K562 (cell line): ENCODE data around the gene IPP. TPM values are rescaled to one million over a fixed set of nuclear protein-coding genes. Genes with fewer than 3 reads are reported as not detected.
A peak's percentile ranks its signal among the peaks of the same experiment; 100 is the strongest.

Experiments
- ATF7 ChIP-seq: fragments of 450-650 bp; IDR thresholded peaks from 2 replicates; pipeline ENCODE4 v1.7.1; 2014; ENCODE audit warnings: mild to moderate bottlenecking, moderate library complexity
- BCL6 ChIP-seq: fragments of 250-450 bp; sonication (Bioruptor Pico); IDR thresholded peaks from 2 replicates; pipeline ENCODE4 v1.4.0; 2020
- CTBP1 ChIP-seq: fragments of 450-650 bp; IDR thresholded peaks from 2 replicates; pipeline ENCODE4 v1.6.1; 2016; ENCODE audit warnings: borderline replicate concordance
- DIDO1 ChIP-seq: fragments of 450-650 bp; IDR thresholded peaks from 2 replicates; pipeline ENCODE4 v1.6.1; 2016; ENCODE audit warnings: low read depth, missing biosample characterization, missing genetic modification characterization
- E2F4 ChIP-seq: sonication (generic); formaldehyde crosslinking; IDR thresholded peaks from 2 replicates; pipeline ENCODE4 v1.8.0; 2022; ENCODE audit warnings: mild to moderate bottlenecking, low read depth, missing genetic modification reagents
- ELK3 ChIP-seq: fragments of 450-650 bp; formaldehyde crosslinking; IDR thresholded peaks from 2 replicates; pipeline ENCODE4 v1.4.0; 2020; ENCODE audit warnings: mild to moderate bottlenecking
- FOSL1 ChIP-seq: fragments of 200-800 bp; sonication (Bioruptor generic); conservative IDR thresholded peaks from 2 replicates; pipeline ENCODE4 v1.6.1; 2016; ENCODE audit warnings: missing genetic modification characterization, missing compliant biosample characterization
- FOXM1 ChIP-seq, 2 experiments: fragments of 450-650 bp in 1 of 2; sonication (generic) in 1 of 2; formaldehyde crosslinking in 1 of 2; IDR thresholded peaks; 2 replicates each; pipeline versions ENCODE4 v1.6.1 to v1.9.0; 2017 to 2022; ENCODE audit warnings: low read depth in 2 of 2, mild to moderate bottlenecking in 2 of 2, missing genetic modification reagents in 1 of 2, moderate library complexity in 1 of 2
- FUS ChIP-seq: fragments of 200-400 bp; formaldehyde crosslinking; optimal IDR thresholded peaks from 2 replicates; pipeline ENCODE3; 2017; ENCODE audit warnings: low read depth, low read length
- HMBOX1 ChIP-seq: sonication (generic); IDR thresholded peaks from 2 replicates; pipeline ENCODE4 v1.6.1; 2016
- LEF1 ChIP-seq: fragments of 450-650 bp; IDR thresholded peaks from 2 replicates; pipeline ENCODE4 v1.6.1; 2016; ENCODE audit warnings: mild to moderate bottlenecking
- MAFG ChIP-seq: fragments of 450-650 bp; conservative IDR thresholded peaks from 2 replicates; pipeline ENCODE4 v1.6.1; 2016; ENCODE audit warnings: missing genetic modification characterization, missing compliant biosample characterization
- MCM2 ChIP-seq: fragments of 450-650 bp; IDR thresholded peaks from 2 replicates; pipeline ENCODE4 v1.6.1; 2017; ENCODE audit warnings: low read depth, mild to moderate bottlenecking
- NBN ChIP-seq: fragments of 450-650 bp; IDR thresholded peaks from 2 replicates; pipeline ENCODE4 v1.6.1; 2016; ENCODE audit warnings: low read depth, mild to moderate bottlenecking
- RHOXF2B ChIP-seq: fragments of 250-450 bp; sonication (Bioruptor Pico); conservative IDR thresholded peaks from 2 replicates; pipeline ENCODE4 v1.5.1; 2021
- TAF9B ChIP-seq: fragments of 450-650 bp; IDR thresholded peaks from 2 replicates; pipeline ENCODE4 v1.6.1; 2018; ENCODE audit warnings: mild to moderate bottlenecking; ENCODE audit not compliant: partially characterized antibody
- THRAP3 ChIP-seq: fragments of 450-650 bp; IDR thresholded peaks from 2 replicates; pipeline ENCODE4 v1.6.1; 2016; ENCODE audit warnings: mild to moderate bottlenecking, inconsistent platforms, borderline replicate concordance
- UBTF ChIP-seq, 2 experiments: IDR thresholded peaks; 2 replicates each; pipeline ENCODE4 v1.6.1; 2012; ENCODE audit warnings: improper control_type of control experiment in 2 of 2, low read depth in 2 of 2, low read length in 2 of 2, borderline replicate concordance in 1 of 2
- ZBTB12 ChIP-seq: fragments of 250-450 bp; sonication (Bioruptor Pico); IDR thresholded peaks from 2 replicates; pipeline ENCODE4 v1.4.0; 2020
- ZBTB33 ChIP-seq: sonication (generic); formaldehyde crosslinking; IDR thresholded peaks from 2 replicates; pipeline ENCODE4 v1.8.1; 2023; ENCODE audit warnings: mild to moderate bottlenecking, missing genetic modification reagents
- ZC3H8 ChIP-seq: fragments of 450-650 bp; IDR thresholded peaks from 2 replicates; pipeline ENCODE4 v1.6.1; 2017
- polyA plus RNA-seq, 8 experiments: library from polyadenylated mRNA; depleted of rRNA in 4 of 8; stranded (reverse) in 5 of 8; unstranded in 3 of 8; fragments of >200 nt; fragmentation: Nextera tagmentation in 2 of 8; fragmentation: Illumina TruSeq in 1 of 8; extraction: Ambion mirVana in 2 of 8; extraction: Trizol in 1 of 8; gene quantifications; 2 replicates each; pipeline versions ENCODE4 v1.2.1 to v1.2.3, GENCODE V29; 2011 to 2014; ENCODE audit warnings: inconsistent platforms in 1 of 8, missing spikeins in 1 of 8
- total RNA-seq, 7 experiments: library from RNA; depleted of rRNA in 6 of 7; stranded (reverse); fragments of >200 nt in 6 of 7; fragmentation: Illumina TruSeq in 2 of 7; extraction: Trizol in 2 of 7; gene quantifications; 2 replicates each; pipeline versions ENCODE4 v1.2.1 to v1.2.3, GENCODE V29; 2011 to 2021; ENCODE audit warnings: low replicate concordance in 1 of 7

The IPP gene
- total and polyA plus RNA-seq, 9 of the 15 experiments (the other 6 are each of a cell fraction or from before 2014, with no cell fraction given), result 6.9 to 15.1 (median 9.7) TPM

GRCh38 chr1:45755697-45756096 is 5.2 kb upstream of the IPP start (continued):
- TF ChIP-seq NBN, result no peak
- TF ChIP-seq ELK3 (CRISPR knock-in tag), result no peak
- TF ChIP-seq E2F4 (CRISPR knock-in tag), result no peak
- no peak for TF ChIP-seq THRAP3
- TF ChIP-seq BCL6 (CRISPR knock-in tag), result no peak
- TF ChIP-seq ZBTB33 (CRISPR knock-in tag), result no peak
- TF ChIP-seq ZBTB12 (CRISPR knock-in tag), result no peak
- TF ChIP-seq ATF7, result no peak
- TF ChIP-seq RHOXF2B (CRISPR knock-in tag), result no peak
- TF ChIP-seq HMBOX1, result peak; percentile 71
- TF ChIP-seq FOXM1 (IDR thresholded peaks at IDR 0.05; ENCODE audit: low read depth), result peak; percentile 23; the same call in 1 of the 2 replicates
- no peak for TF ChIP-seq FOXM1 (CRISPR knock-in tag; IDR thresholded peaks at IDR 0.05; ENCODE audit: low read depth)
- TF ChIP-seq ZC3H8, result no peak
- 0 out of 2 replicates have a peak, but pooled peaks have one; percentile 24 for TF ChIP-seq CTBP1
- no peak for TF ChIP-seq MCM2
- no peak for TF ChIP-seq DIDO1 (tag)
- TF ChIP-seq LEF1, result no peak
- TF ChIP-seq TAF9B, result no peak
- no peak for TF ChIP-seq FUS
- TF ChIP-seq MAFG (tag), result no peak
- TF ChIP-seq UBTF (IDR thresholded peaks at IDR 0.05; ENCODE audit: borderline replicate concordance in 1 of 2, low read depth in 2 of 2, low read length in 2 of 2), result no peak
- TF ChIP-seq FOSL1 (tag), result no peak; the same call in 1 of the 2 replicates
